ENCODE measurements around the gene WFDC1.

GRCh38 chr16:84298376-84298899 lies 3.8 kb downstream of the WFDC1 start:
- TF ChIP-seq CTCF (IDR thresholded peaks at IDR 0.05) (no peak), ZFX (IDR thresholded peaks at IDR 0.05; ENCODE audit: borderline replicate concordance) (no peak)
